Measurements from ENCODE around the gene RASA3.
"Not testable (repeated sequence)": the region's sequence is repeated elsewhere in the genome, so short reads cannot be mapped to it uniquely, and the experiment has no call there.

Gene RASA3

DNA sequence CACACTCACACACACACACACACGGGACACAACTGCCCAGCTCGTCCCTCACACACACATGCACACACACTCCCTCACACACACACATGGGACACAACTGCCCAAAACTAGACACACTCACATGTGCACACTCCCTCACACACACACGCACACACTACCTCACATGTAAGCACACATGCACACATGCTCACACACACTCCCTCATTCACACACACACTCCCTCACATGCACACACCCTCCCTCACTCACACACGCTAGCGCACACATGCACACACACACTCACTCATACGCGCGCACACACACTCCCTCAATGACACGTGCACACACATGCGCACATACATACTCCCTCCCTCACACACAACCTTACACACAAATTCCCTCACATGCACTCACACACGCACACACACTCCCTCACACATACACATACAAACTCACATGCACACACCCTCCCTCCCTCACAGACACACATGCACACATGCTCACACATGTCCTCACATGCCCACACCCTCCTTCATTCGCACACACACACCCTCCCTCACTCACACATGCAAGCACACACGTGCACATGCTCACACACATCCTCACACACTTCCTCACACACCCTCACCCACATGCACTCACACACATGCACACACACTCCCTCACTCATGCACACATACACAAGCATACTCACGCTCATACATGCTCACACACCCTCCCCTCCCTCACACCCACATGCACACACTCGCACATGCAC lies 9.0 kb upstream of the RASA3 start:
- FAIRE-seq, result no peak

DNA sequence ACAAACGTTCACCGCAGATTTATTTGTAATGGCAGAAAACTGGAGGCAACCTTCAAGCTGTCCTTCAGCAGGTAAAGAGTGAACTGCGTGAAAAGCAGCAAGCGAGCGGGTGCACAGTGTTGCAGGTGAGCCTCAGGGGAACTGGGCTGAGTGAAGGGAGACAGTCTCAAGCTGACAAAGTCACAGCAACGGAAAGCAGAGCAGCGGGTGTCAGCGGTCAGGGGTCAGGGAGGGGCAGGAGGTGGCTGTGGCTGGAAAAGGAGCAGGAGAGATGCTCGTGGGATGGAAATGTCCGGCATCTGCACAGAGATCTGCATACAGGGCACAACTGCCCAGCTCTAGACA lies 8.5 kb upstream of the RASA3 start:
- FAIRE-seq, result no peak

DNA sequence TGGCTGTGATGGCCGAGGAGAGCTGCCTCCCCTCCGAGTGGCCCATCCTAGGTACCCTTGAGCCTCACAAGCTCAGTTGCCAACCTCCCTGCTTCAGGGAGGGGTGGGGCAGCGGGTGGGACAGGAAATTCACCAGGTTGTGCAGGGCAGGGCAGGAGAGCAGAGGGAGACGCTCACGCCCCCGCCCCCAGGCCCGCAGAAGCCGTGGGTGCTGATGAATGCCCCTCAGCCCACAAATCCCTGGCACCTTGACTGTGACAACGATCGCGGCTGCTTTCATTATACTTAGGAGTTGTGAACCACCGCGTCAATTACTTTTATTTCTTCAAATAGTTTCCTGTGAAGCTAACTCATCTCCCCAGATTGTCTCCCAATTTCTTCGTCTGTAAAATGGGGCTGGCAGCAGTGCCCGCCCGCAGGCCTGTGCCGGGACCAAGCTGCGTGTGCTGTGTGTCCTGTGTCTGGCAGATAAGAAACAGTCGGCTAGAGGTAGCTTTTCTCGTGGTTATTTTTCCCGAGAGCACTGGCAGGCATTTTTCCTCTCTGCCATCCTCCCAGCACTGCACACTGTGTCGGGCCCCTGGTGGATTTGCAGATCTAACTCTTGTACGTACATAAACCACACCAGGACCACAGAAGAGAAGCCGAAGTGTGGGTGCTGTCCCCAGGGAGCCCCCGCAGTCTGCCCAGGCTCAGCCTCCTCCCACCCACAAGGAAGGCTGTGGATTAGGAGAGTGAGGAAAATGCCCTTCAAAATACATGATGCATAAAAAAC lies 7.9 kb upstream of the RASA3 start:
- FAIRE-seq, result no peak

- no peak for FAIRE-seq
Measured at GRCh38 chr13:114136576-114136975, 4.2 kb upstream of the RASA3 start.

GRCh38 chr13:114135731-114136171 lies 3.3 kb upstream of the RASA3 start:
- FAIRE-seq, result no peak

DNA sequence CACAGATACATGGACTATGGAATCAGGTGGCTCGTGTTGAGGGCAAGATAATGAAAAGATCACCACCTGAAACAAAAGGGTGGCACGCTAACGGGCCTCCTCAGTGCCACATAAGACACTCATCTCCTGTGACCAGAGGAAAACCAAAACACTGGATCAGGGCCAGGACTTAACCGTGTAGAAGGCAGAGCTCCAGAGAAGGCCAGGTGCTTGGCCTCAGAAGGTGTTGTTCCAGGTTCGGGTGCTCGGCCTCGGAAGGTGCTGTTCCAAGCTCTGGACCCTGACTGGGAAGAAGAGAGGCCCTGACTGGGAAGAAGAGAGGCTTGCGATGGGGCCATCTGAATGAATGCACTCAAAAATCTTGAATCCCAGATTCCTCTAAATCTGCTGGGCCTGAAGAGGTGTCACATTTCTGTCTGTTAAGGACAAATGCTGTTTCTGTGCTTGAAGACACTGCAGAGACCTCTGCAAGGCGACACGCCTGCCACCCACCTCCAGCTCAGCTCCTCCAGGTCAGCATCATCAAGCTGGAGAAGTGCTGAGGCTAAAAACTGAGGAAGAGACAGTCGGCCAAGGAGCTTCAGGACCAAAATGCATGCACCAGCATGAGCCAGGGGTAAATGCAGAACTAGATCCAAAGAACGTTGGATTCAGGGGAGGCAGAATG lies 2.7 kb upstream of the RASA3 start:
- no peak for FAIRE-seq

- FAIRE-seq, result no peak
Measured at GRCh38 chr13:114134111-114134943, 1.9 kb upstream of the RASA3 start.

- not testable (repeated sequence) for FAIRE-seq
Measured at GRCh38 chr13:114133552-114133951, 1.1 kb upstream of the RASA3 start.

GRCh38 chr13:114133126-114133525 lies 703 bp upstream of the RASA3 start:
- FAIRE-seq, result not testable (repeated sequence)

DNA sequence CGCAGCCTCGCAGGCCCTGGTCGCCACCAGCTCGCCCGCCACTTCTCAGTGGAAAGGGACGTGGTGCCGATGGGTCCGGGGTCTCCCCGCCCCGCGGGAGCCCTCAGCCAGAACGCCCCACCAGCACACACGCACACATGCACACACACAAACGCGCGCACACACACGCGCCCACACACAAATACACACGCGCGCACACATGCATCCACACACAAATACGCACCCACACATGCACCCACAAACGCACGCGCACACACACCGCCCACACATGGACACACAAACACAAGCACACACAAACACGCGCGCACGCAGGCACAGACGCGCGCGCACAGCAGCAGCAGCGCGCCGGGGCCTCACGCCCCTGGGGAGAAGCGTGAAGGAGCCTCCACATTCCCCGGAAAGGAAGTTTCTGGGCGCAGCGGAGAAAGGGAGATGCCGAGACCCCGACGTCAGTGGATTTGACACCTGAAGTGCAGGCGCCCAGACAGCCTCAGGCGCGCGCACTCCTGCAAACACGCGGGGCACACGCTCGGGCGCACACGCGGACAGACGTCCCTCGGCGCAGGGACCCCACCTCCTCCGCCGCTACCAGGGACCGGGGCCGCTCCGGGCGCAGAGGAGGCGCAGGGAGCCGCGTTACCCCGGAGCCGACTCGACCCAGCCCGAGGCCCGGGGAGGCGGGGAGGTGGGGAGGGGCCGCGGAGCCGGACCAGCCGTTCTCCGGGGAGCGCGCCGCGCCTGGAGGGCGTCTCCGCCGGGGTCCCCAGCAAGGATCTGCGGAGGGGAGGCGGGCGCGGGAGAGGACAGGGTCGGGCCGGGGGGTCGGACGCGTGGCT lies 622 bp downstream of the RASA3 start:
- FAIRE-seq, result no peak

- FAIRE-seq, result no peak
Measured at GRCh38 chr13:114130837-114131582, 1.4 kb downstream of the RASA3 start.

DNA sequence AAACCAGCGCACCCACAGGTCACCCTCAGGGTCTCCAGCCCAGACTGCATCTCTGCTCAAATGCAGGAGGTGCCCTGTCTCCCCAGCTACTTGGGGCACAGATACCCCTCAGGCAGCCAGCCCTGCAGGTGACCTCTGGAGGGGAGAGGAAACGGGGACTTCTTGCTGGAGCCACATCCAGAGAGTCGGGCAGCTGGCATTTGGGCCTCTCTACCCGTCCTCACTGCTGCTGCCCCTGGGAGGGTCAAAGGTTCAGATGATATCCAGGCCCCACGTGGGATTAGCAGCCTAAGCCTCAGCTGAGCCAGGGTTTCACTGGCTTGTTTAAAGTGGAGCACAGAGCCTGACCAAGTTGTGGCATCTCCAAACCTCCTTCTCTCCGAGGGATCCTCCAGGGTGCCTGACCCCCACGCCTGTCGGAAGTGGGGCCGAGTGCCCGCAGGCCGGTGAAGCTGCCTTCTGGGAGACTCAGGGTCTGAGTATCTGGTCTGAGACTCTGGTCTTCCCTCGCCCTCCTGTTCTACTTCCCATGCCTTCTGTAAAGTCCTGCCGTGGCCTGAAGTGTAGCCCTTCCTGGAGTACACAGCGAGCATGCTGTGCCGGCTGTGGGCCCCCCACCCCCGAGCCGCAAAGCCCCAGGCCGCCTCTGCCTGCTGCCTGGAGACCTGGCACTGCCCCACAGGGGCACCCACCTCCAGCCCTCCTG lies 2.1 kb downstream of the RASA3 start:
- FAIRE-seq, result no peak

DNA sequence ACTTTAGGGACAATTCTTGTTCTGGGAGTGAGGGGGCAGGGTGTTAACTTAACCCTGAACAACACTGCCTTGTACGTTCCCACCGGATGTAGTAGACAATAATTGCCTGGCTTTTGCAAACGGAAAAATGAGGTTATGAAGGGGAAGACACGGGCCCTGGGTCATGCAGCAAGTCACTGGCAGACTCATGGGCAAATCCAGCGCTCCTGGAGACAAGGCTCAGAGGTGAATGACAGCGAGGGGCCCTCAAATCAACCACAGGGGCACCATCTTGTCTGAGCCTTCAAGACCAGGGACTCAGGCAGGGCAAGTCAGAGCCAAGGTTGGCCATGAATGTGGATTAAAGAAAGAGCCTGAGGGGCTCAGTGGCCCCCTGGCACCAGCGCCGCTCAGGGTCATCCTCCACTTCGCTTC lies 2.8 kb downstream of the RASA3 start:
- no peak for FAIRE-seq

- no peak for FAIRE-seq
Measured at GRCh38 chr13:114128624-114129522, 3.5 kb downstream of the RASA3 start.

- FAIRE-seq, result no peak
Measured at GRCh38 chr13:114128348-114128623, 4.1 kb downstream of the RASA3 start.

DNA sequence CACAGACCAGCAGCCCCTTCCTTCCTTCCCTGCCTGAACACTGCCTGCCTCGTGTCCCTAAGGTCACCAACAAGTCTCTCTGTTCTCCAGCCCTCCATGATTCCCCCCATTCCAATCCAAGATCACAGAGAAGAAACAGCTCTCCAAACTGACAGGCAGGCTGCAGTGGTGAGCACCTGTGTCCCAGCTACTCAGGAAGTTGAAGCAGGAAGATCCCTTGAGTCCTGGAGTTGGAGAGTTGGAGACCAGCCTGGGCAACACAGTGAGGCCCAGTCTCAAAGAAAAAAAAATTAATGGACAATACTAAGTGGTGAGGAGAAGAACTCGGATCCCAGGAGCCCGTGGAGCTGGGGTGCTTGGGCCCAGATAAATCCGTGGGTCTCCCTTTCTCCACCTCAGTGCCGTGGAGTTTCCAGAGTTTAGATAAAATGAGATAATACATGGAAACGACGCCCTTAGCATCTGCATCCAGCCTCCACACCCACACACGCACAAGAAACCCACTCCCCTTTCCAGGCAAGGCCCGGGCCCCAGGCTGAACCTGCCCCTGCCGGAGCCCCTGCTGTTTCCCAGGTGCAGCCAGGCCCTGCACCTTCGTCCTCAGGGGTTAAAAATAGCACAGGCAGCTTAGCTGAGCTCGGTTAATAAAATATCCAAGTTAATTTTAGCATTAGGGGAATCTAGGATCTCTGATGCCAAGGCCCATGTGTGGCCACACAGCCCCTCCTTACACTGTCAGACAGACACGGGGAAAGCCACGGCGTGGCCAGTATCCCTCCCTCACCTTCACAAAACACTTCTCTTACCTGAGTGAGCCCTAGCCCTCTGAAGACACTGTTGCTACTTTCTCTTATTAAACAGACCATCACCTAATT lies 4.7 kb downstream of the RASA3 start:
- FAIRE-seq, result no peak

GRCh38 chr13:114126789-114127472 lies 5.5 kb downstream of the RASA3 start:
- no peak for FAIRE-seq

DNA sequence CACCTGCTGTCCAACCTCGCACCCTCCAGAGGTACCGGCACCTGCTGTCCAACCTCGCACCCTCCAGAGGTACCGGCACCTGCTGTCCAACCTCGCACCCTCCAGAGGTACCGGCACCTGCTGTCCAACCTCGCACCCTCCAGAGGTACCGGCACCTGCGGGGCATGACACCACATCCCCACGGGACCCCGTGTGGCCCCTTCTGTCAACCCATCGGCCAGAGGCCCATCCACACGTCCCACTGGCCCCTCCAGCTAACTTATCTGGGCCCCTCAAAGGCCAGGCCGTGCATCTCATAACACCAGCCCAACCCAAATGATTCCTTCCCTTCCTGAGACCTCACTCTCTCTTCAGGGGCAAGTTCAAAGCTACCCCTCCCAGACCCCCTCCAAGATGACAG lies 6.3 kb downstream of the RASA3 start:
- not testable (repeated sequence) for FAIRE-seq

Data from islet of Langerhans (tissue), 1 donor.